ENCODE results near the gene AGAP1.

Gene AGAP1

DNA sequence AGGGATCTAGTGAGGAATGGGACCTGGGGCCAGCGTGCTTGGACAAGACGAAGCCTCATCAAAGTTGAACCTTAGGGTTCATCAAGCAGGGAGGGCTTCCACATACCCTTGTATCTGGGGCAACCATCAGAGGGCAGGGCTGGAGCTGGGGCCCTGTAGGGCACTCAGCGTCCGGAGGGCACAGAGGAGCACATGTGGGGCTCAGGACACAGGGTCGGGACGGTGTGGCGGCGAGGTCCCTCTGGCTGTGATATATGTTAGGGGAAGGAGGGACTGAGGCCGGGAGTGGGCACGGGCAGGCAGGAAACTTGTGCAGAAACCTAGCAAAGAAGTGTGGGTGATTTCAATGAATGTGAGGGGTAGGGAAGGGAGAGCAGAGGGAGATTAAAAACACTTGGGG, 244.0 kb downstream of the AGAP1 start:
- TF ChIP-seq POLR2A (IDR thresholded peaks at IDR 0.05; ENCODE audit: low read depth, low read length) (no peak), POLR2AphosphoS5 (IDR thresholded peaks at IDR 0.05; ENCODE audit: low read depth, low read length) (no peak), TAF1 (IDR thresholded peaks at IDR 0.05; ENCODE audit: low read depth, low read length) (no peak), SPI1 (IDR thresholded peaks at IDR 0.05; ENCODE audit: low read depth, low read length) (no peak), PAX5 (IDR thresholded peaks at IDR 0.05; ENCODE audit: insufficient read depth, low read length, severe bottlenecking) (no peak), POU2F2 (IDR thresholded peaks at IDR 0.05; ENCODE audit: low read depth, low read length) (no peak)
- FAIRE-seq (no peak), DNase-seq (ENCODE audit: insufficient read length, low spot score) (no peak)

DNA sequence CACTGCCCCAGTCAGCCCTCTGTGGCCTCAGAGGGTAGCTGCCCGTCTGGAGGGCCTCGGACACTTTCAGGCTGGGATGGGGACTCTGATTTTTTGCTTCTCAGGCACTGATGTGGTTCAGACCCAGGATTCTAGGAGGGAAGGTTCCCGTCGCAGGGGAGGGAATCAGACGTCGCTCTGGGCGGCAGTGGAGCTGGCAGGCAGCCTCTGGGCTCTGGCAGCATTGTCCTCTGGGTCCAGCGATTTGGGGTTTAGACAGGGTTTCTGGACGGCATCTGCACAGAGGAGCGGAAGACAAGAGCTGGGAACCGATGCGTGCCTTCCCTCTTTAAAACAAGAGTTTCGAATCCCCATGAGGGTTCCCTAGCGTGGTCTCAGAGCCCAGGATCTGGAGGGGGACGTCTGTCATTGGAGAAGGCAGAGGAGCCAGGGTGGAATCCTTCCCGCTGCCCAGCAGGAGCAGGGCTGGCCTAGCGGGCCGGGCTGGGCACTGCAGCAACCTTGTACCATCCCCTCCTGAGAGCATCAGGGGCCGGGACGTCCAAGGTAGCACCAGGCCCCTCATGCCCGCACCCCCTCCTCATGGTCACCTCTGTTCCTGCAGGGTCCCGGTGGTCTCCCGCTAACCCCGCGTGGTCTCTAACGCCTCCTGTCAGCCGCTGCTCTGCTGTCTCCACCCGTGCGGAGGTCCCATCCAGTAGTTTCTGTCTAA, 246.0 kb downstream of the AGAP1 start:
- DNase-seq (ENCODE audit: insufficient read length, low spot score) (no peak), FAIRE-seq (no peak)
- TF ChIP-seq POU2F2 (IDR thresholded peaks at IDR 0.05; ENCODE audit: low read depth, low read length), result no peak
- TF ChIP-seq POLR2AphosphoS5 (IDR thresholded peaks at IDR 0.05; ENCODE audit: low read depth, low read length), result no peak
- TF ChIP-seq SPI1 (IDR thresholded peaks at IDR 0.05; ENCODE audit: low read depth, low read length), result no peak
- TF ChIP-seq TAF1 (IDR thresholded peaks at IDR 0.05; ENCODE audit: low read depth, low read length), result no peak

GRCh38 chr2:235740821-235741220, 247.0 kb downstream of the AGAP1 start:
- DNase-seq (ENCODE audit: insufficient read length, low spot score), result no peak
- no peak for TF ChIP-seq POLR2AphosphoS5 (IDR thresholded peaks at IDR 0.05; ENCODE audit: low read depth, low read length)
- TF ChIP-seq POU2F2 (IDR thresholded peaks at IDR 0.05; ENCODE audit: low read depth, low read length), result no peak
- FAIRE-seq, result no peak

GRCh38 chr2:235744161-235744560, 250.3 kb downstream of the AGAP1 start:
- DNase-seq (ENCODE audit: insufficient read length, low spot score) (no peak), FAIRE-seq (no peak)
- TF ChIP-seq SPI1 (IDR thresholded peaks at IDR 0.05; ENCODE audit: low read depth, low read length) (no peak), POLR2A (IDR thresholded peaks at IDR 0.05; ENCODE audit: low read depth, low read length) (no peak), POLR2AphosphoS5 (IDR thresholded peaks at IDR 0.05; ENCODE audit: low read depth, low read length) (no peak), TAF1 (IDR thresholded peaks at IDR 0.05; ENCODE audit: low read depth, low read length) (no peak)

DNA sequence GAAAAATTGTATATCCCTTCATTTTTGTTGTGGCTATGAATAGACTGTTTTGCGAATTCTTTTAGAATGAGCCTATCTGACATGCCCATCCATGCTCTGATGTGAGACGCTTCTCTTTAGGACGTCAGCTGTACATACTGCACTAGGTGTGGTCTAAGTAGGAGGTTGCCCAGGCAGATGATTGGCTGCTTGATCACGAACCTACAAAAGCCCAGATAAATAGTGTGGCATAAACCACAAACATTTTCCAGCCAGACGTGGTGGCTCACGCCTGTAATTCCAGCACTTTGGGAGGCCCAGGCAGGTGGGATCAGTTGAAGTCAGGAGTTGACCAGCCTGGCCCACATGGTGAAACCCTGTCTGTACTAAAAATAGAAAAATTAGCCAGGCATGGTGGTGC, 251.8 kb downstream of the AGAP1 start:
- no peak for FAIRE-seq
- TF ChIP-seq POU2F2 (IDR thresholded peaks at IDR 0.05; ENCODE audit: low read depth, low read length) (no peak), SPI1 (IDR thresholded peaks at IDR 0.05; ENCODE audit: low read depth, low read length) (no peak), POLR2AphosphoS5 (IDR thresholded peaks at IDR 0.05; ENCODE audit: low read depth, low read length) (no peak), PAX5 (IDR thresholded peaks at IDR 0.05; ENCODE audit: insufficient read depth, low read length, severe bottlenecking) (no peak), TAF1 (IDR thresholded peaks at IDR 0.05; ENCODE audit: low read depth, low read length) (no peak), POLR2A (IDR thresholded peaks at IDR 0.05; ENCODE audit: low read depth, low read length) (no peak)

DNA sequence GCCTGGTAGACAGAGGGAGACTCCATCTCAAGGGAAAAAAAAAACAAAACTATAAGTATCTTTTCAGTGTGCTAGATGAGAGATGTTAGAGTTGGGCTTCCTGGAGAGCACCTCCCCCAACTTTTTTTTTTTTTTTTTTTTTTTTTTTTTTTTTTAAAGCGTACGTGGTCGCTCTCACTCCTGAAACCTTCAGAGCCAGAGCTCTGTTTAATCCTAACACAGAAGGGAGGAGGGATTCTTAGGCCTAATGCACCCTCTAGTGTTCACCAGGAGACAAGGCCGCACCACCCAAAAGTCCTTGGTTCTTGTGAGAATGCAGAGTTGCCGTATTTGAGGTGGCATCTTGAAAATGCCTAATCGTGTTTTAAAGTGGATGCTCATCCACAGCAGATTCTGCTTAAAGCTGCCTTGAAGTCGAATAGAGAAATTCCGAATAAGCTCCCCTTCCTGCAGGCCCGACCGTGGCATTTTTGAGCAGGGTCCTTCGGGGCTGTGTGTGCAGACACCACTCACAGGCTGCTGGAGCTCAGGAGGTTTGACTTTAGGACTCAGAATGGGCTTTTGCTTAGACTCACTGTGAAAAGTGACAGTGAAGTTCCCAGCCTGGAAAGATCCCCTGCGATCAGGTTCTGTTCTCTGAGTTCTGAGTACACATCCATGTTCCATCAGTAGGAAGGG, 252.6 kb downstream of the AGAP1 start:
- FAIRE-seq, result peak; percentile 56
- TF ChIP-seq POLR2A (IDR thresholded peaks at IDR 0.05; ENCODE audit: low read depth, low read length) (no peak), POLR2AphosphoS5 (IDR thresholded peaks at IDR 0.05; ENCODE audit: low read depth, low read length) (no peak), POU2F2 (IDR thresholded peaks at IDR 0.05; ENCODE audit: low read depth, low read length) (no peak), PAX5 (IDR thresholded peaks at IDR 0.05; ENCODE audit: insufficient read depth, low read length, severe bottlenecking) (no peak), TAF1 (IDR thresholded peaks at IDR 0.05; ENCODE audit: low read depth, low read length) (no peak), SPI1 (IDR thresholded peaks at IDR 0.05; ENCODE audit: low read depth, low read length) (no peak)
- peak; percentile 60 for DNase-seq (ENCODE audit: insufficient read length, low spot score)

More for the DNA sequence above, 251.8 kb downstream of the AGAP1 start:
- no peak for DNase-seq (ENCODE audit: insufficient read length, low spot score)

DNA sequence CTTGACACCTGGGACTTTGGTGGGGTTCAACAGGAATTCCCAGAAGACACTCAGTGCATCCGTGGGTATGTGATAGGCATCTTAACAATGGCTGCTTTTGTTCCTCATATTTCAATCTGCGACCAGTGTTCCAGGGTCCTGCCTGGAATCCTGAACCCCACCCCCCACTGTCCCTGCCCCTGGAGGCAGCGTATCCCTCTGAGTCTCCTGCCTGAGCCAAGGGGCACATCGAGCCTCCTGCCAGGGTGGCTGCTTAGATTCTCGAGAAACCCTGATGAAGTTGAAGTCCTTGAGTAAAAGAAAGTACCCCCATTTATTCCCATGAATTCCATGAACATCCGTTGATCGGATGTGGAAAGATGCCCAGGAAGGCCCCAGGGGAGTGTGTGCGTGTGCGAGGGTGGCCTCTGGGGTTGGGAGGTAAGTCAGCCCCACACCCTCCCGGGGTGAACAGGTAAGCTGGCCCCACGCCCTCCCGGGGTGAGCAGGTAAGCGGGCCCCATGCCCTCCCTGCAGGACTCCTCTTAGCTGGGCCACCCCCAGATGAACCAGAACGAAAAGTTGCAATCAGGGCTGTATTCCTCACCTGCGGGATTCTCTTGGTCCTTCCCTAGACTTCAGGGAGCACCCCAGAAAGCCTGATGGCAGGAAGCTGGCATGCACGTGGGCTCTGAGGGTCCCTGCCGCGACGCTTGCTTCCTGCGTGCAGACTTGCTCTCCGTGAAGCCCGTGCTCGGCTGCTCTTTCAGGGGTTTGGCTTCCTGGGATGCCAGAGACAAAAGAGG, 253.3 kb downstream of the AGAP1 start:
- TF ChIP-seq PAX5 (IDR thresholded peaks at IDR 0.05; ENCODE audit: insufficient read depth, low read length, severe bottlenecking) (no peak), SPI1 (IDR thresholded peaks at IDR 0.05; ENCODE audit: low read depth, low read length) (no peak), POLR2AphosphoS5 (IDR thresholded peaks at IDR 0.05; ENCODE audit: low read depth, low read length) (no peak), POU2F2 (IDR thresholded peaks at IDR 0.05; ENCODE audit: low read depth, low read length) (no peak), TAF1 (IDR thresholded peaks at IDR 0.05; ENCODE audit: low read depth, low read length) (no peak), POLR2A (IDR thresholded peaks at IDR 0.05; ENCODE audit: low read depth, low read length) (no peak)
- no peak for FAIRE-seq
- DNase-seq (ENCODE audit: insufficient read length, low spot score), result no peak

- TF ChIP-seq POLR2AphosphoS5 (IDR thresholded peaks at IDR 0.05; ENCODE audit: low read depth, low read length) (no peak), POLR2A (IDR thresholded peaks at IDR 0.05; ENCODE audit: low read depth, low read length) (no peak), SPI1 (IDR thresholded peaks at IDR 0.05; ENCODE audit: low read depth, low read length) (no peak), PAX5 (IDR thresholded peaks at IDR 0.05; ENCODE audit: insufficient read depth, low read length, severe bottlenecking) (no peak), TAF1 (IDR thresholded peaks at IDR 0.05; ENCODE audit: low read depth, low read length) (no peak), POU2F2 (IDR thresholded peaks at IDR 0.05; ENCODE audit: low read depth, low read length) (no peak)
- DNase-seq (ENCODE audit: insufficient read length, low spot score) (no peak), FAIRE-seq (no peak)
Observed at GRCh38 chr2:235747786-235748091, 253.9 kb downstream of the AGAP1 start.

DNA sequence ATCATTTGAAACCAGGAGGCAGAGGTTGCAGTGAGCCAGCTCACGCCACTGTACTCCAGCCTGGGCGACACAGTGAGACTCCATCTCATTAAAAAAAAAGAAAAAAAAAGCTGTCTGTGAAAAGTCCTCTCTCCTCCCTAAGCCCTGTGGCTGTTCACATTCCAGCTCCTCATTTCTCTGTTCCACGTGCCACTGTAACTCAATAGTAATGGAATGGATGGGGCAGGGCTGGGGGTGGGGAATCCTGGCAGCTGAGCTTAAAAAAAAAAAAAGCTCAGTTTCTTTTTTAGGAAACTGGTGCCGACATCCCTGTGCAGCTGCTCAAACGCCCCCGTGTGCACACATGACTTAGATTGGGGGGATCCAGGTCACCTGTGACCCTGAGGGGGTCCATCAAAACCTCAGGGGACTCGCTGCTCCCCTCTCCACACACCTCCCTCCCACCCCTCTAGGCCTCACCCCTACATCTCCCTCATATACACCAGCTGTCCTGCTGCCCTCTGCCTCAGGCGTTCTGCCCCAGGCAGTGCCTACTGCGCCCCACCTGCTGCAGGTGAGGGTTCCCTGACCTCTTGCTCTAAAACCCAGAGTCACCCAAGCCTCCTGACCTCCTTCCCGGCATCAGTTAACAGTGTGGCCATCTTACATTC, 255.4 kb downstream of the AGAP1 start:
- FAIRE-seq (no peak), DNase-seq (ENCODE audit: insufficient read length, low spot score) (no peak)
- TF ChIP-seq TAF1 (IDR thresholded peaks at IDR 0.05; ENCODE audit: low read depth, low read length) (no peak), POU2F2 (IDR thresholded peaks at IDR 0.05; ENCODE audit: low read depth, low read length) (no peak), SPI1 (IDR thresholded peaks at IDR 0.05; ENCODE audit: low read depth, low read length) (no peak), POLR2AphosphoS5 (IDR thresholded peaks at IDR 0.05; ENCODE audit: low read depth, low read length) (no peak), PAX5 (IDR thresholded peaks at IDR 0.05; ENCODE audit: insufficient read depth, low read length, severe bottlenecking) (no peak), POLR2A (IDR thresholded peaks at IDR 0.05; ENCODE audit: low read depth, low read length) (no peak)
